ENCODE results near the gene NR1I3.

NR1I3 gene

GRCh38 chr1:161198194-161198896, 39.7 kb downstream of the NR1I3 start:
- DNase-seq (ENCODE audit: low read depth): no peak
- TF ChIP-seq, protein P1, sequence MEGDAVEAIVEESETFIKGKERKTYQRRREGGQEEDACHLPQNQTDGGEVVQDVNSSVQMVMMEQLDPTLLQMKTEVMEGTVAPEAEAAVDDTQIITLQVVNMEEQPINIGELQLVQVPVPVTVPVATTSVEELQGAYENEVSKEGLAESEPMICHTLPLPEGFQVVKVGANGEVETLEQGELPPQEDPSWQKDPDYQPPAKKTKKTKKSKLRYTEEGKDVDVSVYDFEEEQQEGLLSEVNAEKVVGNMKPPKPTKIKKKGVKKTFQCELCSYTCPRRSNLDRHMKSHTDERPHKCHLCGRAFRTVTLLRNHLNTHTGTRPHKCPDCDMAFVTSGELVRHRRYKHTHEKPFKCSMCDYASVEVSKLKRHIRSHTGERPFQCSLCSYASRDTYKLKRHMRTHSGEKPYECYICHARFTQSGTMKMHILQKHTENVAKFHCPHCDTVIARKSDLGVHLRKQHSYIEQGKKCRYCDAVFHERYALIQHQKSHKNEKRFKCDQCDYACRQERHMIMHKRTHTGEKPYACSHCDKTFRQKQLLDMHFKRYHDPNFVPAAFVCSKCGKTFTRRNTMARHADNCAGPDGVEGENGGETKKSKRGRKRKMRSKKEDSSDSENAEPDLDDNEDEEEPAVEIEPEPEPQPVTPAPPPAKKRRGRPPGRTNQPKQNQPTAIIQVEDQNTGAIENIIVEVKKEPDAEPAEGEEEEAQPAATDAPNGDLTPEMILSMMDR (IDR thresholded peaks at IDR 0.05; ENCODE audit: insufficient read depth, low read depth, low read length, missing control alignments): no peak
- no peak overlapping the region for H3K4me3 ChIP-seq (ENCODE audit: low read length)

DNA sequence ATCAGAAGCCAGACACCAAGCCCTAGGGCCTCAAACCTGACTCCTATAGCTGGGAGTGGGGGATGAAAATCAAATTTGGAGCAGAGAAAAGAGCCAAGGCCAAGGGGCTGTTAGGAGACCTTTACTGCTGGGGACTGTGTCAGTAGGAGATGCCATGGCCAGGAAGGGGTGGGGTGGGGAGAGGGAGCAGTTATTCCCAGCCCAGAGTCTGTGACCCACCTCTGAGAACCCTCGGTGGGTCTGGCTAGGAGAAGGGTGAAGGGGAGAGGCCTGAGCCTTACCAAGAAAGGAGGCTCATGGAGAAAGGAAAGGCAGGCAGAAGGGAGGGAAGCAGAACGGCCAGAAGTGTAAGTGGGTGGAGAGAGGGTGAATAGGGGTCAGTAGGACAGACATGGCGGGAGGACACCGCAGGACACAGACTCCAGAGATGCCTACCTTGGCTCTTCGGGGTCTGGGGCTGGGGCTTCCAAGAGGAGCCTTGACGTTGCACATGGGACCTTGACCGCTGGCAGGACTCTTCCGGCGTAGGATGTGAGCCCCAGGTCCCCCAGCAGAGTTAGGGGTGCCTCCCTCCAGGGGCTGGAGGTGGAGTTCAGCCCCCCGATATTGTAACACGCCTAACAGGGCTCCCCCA, 40.3 kb downstream of the NR1I3 start:
- H3K4me3 ChIP-seq (ENCODE audit: low read length): no peak overlapping the region
- TF ChIP-seq, protein P1 (IDR thresholded peaks at IDR 0.05; ENCODE audit: insufficient read depth, low read depth, low read length, missing control alignments): no peak

GRCh38 chr1:161196521-161197451, 41.2 kb downstream of the NR1I3 start:
- TF ChIP-seq, protein P1 (IDR thresholded peaks at IDR 0.05; ENCODE audit: insufficient read depth, low read depth, low read length, missing control alignments): no peak
- no peak for DNase-seq (ENCODE audit: low read depth)
- no peak overlapping the region for H3K4me3 ChIP-seq (ENCODE audit: low read length)

More for the DNA sequence above, 40.3 kb downstream of the NR1I3 start:
- no peak for DNase-seq (ENCODE audit: low read depth)

DNA sequence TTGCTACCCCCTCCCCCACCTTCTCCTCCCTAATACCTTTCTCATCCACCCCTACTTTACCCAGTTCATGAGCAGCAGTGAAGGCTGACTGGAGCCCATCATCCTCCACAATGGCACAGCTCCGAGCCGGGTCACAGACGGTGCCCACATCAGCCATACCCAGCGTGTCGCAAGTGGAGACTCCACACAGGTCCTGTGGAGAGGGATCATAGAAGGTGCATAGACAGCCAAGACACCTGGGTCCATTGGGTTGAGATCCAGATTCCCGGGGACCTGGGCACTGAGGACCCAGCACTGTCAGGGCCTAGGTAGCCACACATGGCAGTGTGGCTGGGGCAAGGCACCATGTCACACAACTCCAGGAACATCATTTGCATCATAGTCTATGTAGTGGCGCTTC, 41.9 kb downstream of the NR1I3 start:
- TF ChIP-seq, protein P1 (IDR thresholded peaks at IDR 0.05; ENCODE audit: insufficient read depth, low read depth, low read length, missing control alignments): no peak
- no peak overlapping the region for H3K4me3 ChIP-seq (ENCODE audit: low read length)
- no peak for DNase-seq (ENCODE audit: low read depth)

DNA sequence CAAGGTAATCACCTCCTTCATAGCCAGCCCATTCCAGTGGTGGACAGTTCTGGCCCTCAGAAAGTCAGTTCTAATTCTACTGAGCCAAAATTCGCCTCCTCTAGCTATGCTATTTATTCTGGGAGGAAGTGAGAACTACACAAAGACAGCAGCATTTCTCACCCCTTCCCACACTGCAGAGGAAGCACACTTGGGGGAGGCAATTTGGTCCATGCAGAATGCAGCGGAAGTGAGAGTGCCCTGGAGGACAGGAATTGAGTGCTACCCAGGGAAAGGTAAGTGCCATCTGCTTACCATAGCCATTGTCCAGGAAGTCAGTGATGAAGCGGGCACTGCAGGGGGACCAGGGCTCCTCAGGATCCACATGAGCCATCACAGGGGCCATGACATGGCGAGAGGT, 42.8 kb downstream of the NR1I3 start:
- TF ChIP-seq, protein P1 (IDR thresholded peaks at IDR 0.05; ENCODE audit: insufficient read depth, low read depth, low read length, missing control alignments): no peak
- no peak for DNase-seq (ENCODE audit: low read depth)
- H3K4me3 ChIP-seq (ENCODE audit: low read length): no peak overlapping the region

GRCh38 chr1:161193561-161194235, 44.3 kb downstream of the NR1I3 start:
- DNase-seq (ENCODE audit: low read depth): no peak
- TF ChIP-seq, protein P1 (IDR thresholded peaks at IDR 0.05; ENCODE audit: insufficient read depth, low read depth, low read length, missing control alignments): no peak
- no peak overlapping the region for H3K4me3 ChIP-seq (ENCODE audit: low read length)
